ENCODE results near the gene MALSU1. TPM values are rescaled to one million over a fixed set of nuclear protein-coding genes. Genes with fewer than 3 reads are reported as not detected.

Gene MALSU1
- total and polyA plus RNA-seq, 2 of the 13 experiments (the other 11 are each of a cell fraction or from before 2014, with no cell fraction given) = 72.0 to 141 TPM

- TF ChIP-seq GABPB1 (CRISPR knock-in tag; IDR thresholded peaks at IDR 0.05) (0 out of 2 replicates have a peak, but pooled peaks have one; percentile 39), POGK (CRISPR knock-in tag; conservative IDR thresholded peaks at IDR 0.05) (peak; percentile 72; the same call in 1 of the 2 replicates), ZNF484 (CRISPR knock-in tag; IDR thresholded peaks at IDR 0.05; ENCODE audit: borderline replicate concordance, low read depth) (no peak), XRCC5 (optimal IDR thresholded peaks at IDR 0.05; ENCODE audit: low read length) (peak; percentile 46), MEIS1 (CRISPR knock-in tag; IDR thresholded peaks at IDR 0.05; ENCODE audit: borderline replicate concordance) (no peak), THAP11 (CRISPR knock-in tag; IDR thresholded peaks at IDR 0.05) (peak; percentile 61), TBL1XR1 (IDR thresholded peaks at IDR 0.05; ENCODE audit: borderline replicate concordance, low read length, partially characterized antibody) (peak; percentile 37), ZBTB20 (CRISPR knock-in tag; IDR thresholded peaks at IDR 0.05; ENCODE audit: borderline replicate concordance, low read depth) (peak; percentile 65; the same call in 1 of the 2 replicates), ZNF264 (CRISPR knock-in tag; IDR thresholded peaks at IDR 0.05) (0 out of 2 replicates have a peak, but pooled peaks have one; percentile 18), STAT6 (CRISPR knock-in tag; IDR thresholded peaks at IDR 0.05; ENCODE audit: borderline replicate concordance) (no peak), AHDC1 (CRISPR knock-in tag; IDR thresholded peaks at IDR 0.05; ENCODE audit: borderline replicate concordance) (peak; percentile 55; the same call in 1 of the 2 replicates), FUBP1 (CRISPR knock-in tag; IDR thresholded peaks at IDR 0.05; ENCODE audit: borderline replicate concordance) (no peak; the same call in 1 of the 2 replicates), MNT (IDR thresholded peaks at IDR 0.05) (no peak)
Observed at GRCh38 chr7:23293500-23294073, 5.6 kb upstream of the MALSU1 start (continued).
